ENCODE measurements around the gene KRT76. TPM values are rescaled to one million over a fixed set of nuclear protein-coding genes. Genes with fewer than 3 reads are reported as not detected.

Gene KRT76
- total RNA-seq, 2 experiments from 2014 or later: not detected

GRCh38 chr12:52742822-52743457, 34.2 kb downstream of the KRT76 start:
- no peaks in the 10 kb centered on the region for H3K36me3 Mint-ChIP-seq (ENCODE audit: low read depth)
- peaks cover 3% of the 10 kb centered on the region for H3K4me1 Mint-ChIP-seq (ENCODE audit: low read depth)
- intact Hi-C loops (cut with micrococcal nuclease): no loop called here
- H3K27ac Mint-ChIP-seq: no peak overlapping the region
- no peaks in the 10 kb centered on the region for H3K9me3 Mint-ChIP-seq
- CTCF ChIA-PET: interaction anchor here (0.7 kb wide), 1 partner anchor 161 kb away, joined by 3 read pairs; no protein-coding TSS in a partner anchor
- H3K4me3 Mint-ChIP-seq: no peak overlapping the region
- peaks cover 2% of the 10 kb centered on the region for H3K27me3 Mint-ChIP-seq (ENCODE audit: low read depth)
- DNase-seq: no peak

DNA sequence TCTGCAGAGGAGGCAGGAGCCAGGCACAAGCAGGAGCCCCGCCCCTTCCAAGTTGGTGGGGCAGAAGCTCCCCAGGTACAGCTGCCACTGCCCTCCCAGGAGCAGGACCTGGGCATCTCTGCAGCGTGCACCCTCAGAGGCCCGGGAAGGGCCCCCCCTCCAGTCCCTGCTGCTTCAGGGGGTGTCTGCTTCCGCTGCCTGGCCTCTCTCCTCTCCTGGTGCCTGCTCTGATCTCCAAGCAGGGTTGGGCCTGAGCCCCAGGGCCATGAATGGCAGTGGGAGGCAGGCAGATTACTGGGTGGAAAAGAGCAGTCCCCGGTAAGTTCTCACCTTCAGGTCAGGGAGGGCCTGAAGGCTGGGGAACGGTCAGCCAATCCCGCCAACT, 35.0 kb downstream of the KRT76 start:
- Mint-ChIP-seq H3K9me3 (no peaks in the 10 kb centered on the region), H3K27ac (no peak overlapping the region), H3K36me3 (ENCODE audit: low read depth) (no peaks in the 10 kb centered on the region), H3K27me3 (ENCODE audit: low read depth) (peaks cover 2% of the 10 kb centered on the region), H3K4me1 (ENCODE audit: low read depth) (peaks cover 3% of the 10 kb centered on the region), H3K4me3 (no peak overlapping the region)
- DNase-seq: no peak
- intact Hi-C loops (cut with micrococcal nuclease): no loop called here
- CTCF ChIA-PET: interaction anchor here (0.6 kb wide), 1 partner anchor 58 kb away, joined by 3 read pairs; no protein-coding TSS in a partner anchor

DNA sequence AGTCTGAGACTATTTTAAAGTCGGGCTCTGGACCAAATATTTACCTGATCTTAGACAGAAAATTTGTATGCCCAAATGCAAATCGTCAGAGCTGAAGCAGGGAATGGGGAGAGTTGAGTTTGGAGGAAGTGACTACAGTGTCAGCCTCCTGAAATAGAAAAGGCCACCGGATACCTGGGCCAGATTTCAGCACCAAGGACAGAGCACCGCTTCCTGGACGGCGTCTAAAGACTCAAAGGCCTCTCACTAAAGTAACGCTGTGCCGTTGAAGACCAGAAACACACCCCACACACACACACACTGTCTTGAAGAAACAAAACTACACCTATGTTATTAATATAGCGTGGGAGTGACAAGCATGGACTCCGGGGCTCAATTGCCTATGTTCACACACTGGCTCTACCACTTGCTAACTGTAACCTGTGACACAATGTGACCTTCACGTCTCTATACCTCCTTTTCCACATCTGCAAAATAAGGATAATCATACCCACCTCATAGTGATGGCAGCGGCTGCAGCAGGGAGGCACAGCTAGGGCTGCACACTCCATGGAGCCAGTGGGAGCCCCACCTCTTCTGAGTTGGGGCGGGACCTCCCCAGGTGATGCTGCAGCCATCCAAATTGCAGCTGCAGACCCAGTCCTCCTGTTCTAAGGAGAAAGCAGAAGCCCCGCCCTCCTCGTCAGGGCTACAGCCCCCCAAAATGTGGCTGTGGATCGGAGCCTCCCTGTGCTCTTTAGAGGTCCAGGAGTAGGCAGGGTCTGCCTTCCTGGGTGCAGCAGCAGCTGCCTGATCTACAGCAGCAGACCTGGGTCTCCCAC, 35.6 kb downstream of the KRT76 start:
- CTCF ChIA-PET: interaction anchor here (0.7 kb wide), 1 partner anchor 156 kb away, joined by 4 read pairs; no protein-coding TSS in a partner anchor
- peaks cover 2% of the 10 kb centered on the region for H3K27me3 Mint-ChIP-seq (ENCODE audit: low read depth)
- H3K4me3 Mint-ChIP-seq: no peak overlapping the region
- no peak overlapping the region for H3K27ac Mint-ChIP-seq
- no peaks in the 10 kb centered on the region for H3K9me3 Mint-ChIP-seq
- H3K4me1 Mint-ChIP-seq (ENCODE audit: low read depth): peaks cover 3% of the 10 kb centered on the region
- intact Hi-C loops (cut with micrococcal nuclease): no loop called here
- no peaks in the 10 kb centered on the region for H3K36me3 Mint-ChIP-seq (ENCODE audit: low read depth)
- peak; percentile 84 for DNase-seq

- Mint-ChIP-seq H3K36me3 (ENCODE audit: low read depth) (no peaks in the 10 kb centered on the region), H3K9me3 (no peaks in the 10 kb centered on the region), H3K4me1 (ENCODE audit: low read depth) (peaks cover 3% of the 10 kb centered on the region), H3K27me3 (ENCODE audit: low read depth) (peaks cover 2% of the 10 kb centered on the region), H3K27ac (no peak overlapping the region), H3K4me3 (no peak overlapping the region)
- intact Hi-C loops (cut with micrococcal nuclease): no loop called here
- CTCF ChIA-PET: interaction anchor here (0.6 to 0.7 kb wide), 2 partner anchors 130 to 139 kb away, joined by 4 read pairs; no protein-coding TSS in a partner anchor
- DNase-seq: no peak
Observed at GRCh38 chr12:52740584-52740983, 36.6 kb downstream of the KRT76 start.

- Mint-ChIP-seq H3K4me1 (ENCODE audit: low read depth) (peaks cover 3% of the 10 kb centered on the region), H3K4me3 (no peak overlapping the region), H3K27me3 (ENCODE audit: low read depth) (peaks cover 2% of the 10 kb centered on the region), H3K36me3 (ENCODE audit: low read depth) (no peaks in the 10 kb centered on the region), H3K27ac (no peak overlapping the region), H3K9me3 (no peaks in the 10 kb centered on the region)
- no peak for DNase-seq
- CTCF ChIA-PET: interaction anchor here (0.5 to 0.7 kb wide), 2 partner anchors 139 to 141 kb away, joined by 4 read pairs; no protein-coding TSS in a partner anchor
- intact Hi-C loops (cut with micrococcal nuclease): no loop called here
Observed at GRCh38 chr12:52739963-52740362, 37.2 kb downstream of the KRT76 start.

DNA sequence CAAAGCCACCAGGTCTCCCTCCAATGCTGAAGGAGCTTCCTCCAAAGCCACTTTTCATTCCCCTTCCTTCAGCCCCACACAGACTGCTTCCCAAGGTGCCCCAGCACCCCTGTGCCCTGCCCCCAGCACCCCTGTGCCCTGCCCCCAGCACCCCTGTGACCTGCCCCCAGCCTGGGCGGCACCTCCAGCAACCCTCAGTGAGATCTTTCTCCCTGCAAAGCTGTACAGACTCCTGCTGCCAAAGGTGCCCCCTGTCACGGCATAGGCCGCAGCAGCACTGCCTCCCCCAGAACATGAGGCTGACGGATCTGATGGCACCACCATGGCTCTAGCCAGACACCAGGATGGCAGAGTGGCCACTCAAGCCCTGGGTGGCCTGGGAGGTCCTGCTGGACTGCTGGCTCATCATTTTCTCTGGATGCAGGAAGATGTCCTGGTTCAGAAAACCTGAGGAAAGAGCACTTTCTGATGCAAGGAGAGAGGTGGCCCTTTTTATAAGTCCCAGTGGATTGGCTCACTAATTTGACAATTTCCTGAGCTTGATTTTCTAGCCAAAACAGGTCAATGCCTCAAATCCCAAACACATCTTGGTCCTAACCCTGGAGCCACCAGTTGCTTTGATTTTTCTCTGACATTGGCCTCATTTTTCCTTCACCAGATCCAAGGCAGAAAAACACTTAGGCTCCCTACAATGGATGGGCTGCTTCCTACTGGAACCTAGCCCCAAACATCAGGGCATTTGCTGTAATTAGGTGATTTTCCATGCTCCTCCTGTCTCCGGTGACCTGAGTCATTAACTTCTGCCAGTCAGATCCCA, 41.1 kb downstream of the KRT76 start:
- no peaks in the 10 kb centered on the region for H3K36me3 Mint-ChIP-seq (ENCODE audit: low read depth)

DNA sequence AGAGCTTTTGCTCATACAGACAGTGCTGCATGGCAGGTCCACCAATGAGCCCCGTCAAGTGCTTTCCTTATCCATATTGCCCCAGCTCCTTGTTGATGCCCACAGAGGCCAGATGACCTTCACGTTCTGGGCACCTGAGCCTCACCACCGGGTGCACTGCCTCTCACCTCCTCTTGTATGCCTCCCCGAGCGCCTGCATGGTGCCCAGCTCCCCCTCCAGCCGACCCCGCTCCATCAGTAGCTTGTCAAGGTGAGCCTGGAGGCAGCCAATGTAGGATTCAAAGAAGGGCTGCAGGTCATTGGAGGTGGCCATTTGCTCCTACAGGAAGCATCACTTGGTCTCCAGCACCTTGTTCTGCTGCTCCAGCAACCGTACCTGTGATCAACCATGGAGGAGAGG, 42.0 kb downstream of the KRT76 start:
- CTCF ChIA-PET: interaction anchor here (1.1 to 1.2 kb wide), 2 partner anchors 14 to 145 kb away, joined by 3 to 5 read pairs; no protein-coding TSS in a partner anchor
- peaks cover 2% of the 10 kb centered on the region for H3K27me3 Mint-ChIP-seq (ENCODE audit: low read depth)
- H3K4me1 Mint-ChIP-seq (ENCODE audit: low read depth): no peaks in the 10 kb centered on the region
- DNase-seq: no peak
- intact Hi-C loops (cut with micrococcal nuclease): no loop called here
- H3K4me3 Mint-ChIP-seq: no peak overlapping the region
- no peaks in the 10 kb centered on the region for H3K9me3 Mint-ChIP-seq
- no peaks in the 10 kb centered on the region for H3K36me3 Mint-ChIP-seq (ENCODE audit: low read depth)
- no peak overlapping the region for H3K27ac Mint-ChIP-seq

More for the DNA sequence above, 41.1 kb downstream of the KRT76 start:
- CTCF ChIA-PET: no interaction called here
- Mint-ChIP-seq H3K4me3 (no peak overlapping the region), H3K27ac (no peak overlapping the region), H3K9me3 (no peaks in the 10 kb centered on the region), H3K27me3 (ENCODE audit: low read depth) (peaks cover 2% of the 10 kb centered on the region), H3K4me1 (ENCODE audit: low read depth) (no peaks in the 10 kb centered on the region)
- intact Hi-C loops (cut with micrococcal nuclease): no loop called here
- no peak for DNase-seq

DNA sequence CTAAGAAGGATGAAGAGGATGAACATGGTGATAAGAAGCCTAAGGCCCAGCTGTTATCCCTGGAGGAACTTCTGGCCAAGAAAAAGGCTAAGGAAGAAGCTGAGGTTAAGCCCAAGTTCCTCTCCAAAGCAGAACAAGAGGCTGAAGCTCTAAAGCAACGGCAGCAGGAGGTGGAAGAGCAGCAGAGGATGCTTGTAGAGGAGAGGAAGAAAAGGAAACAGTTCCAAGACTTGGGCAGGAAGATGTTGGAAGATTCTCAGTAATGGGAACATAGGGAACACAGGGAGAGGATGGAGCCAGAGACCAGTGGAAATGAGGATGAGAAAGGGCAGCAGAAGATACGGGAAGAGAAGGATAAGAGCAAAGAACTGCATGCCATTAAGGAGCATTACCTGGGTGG, 46.4 kb downstream of the KRT76 start:
- Mint-ChIP-seq H3K4me3 (no peak overlapping the region), H3K36me3 (ENCODE audit: low read depth) (no peaks in the 10 kb centered on the region), H3K27ac (no peak overlapping the region), H3K9me3 (no peaks in the 10 kb centered on the region), H3K27me3 (ENCODE audit: low read depth) (no peaks in the 10 kb centered on the region), H3K4me1 (ENCODE audit: low read depth) (no peaks in the 10 kb centered on the region)
- intact Hi-C loops (cut with micrococcal nuclease): no loop called here
- no peak for DNase-seq
- CTCF ChIA-PET: no interaction called here

- Mint-ChIP-seq H3K9me3 (no peaks in the 10 kb centered on the region), H3K36me3 (ENCODE audit: low read depth) (no peaks in the 10 kb centered on the region), H3K4me3 (no peak overlapping the region), H3K27me3 (ENCODE audit: low read depth) (no peaks in the 10 kb centered on the region), H3K4me1 (ENCODE audit: low read depth) (no peaks in the 10 kb centered on the region), H3K27ac (no peak overlapping the region)
- CTCF ChIA-PET: no interaction called here
- intact Hi-C loops (cut with micrococcal nuclease): no loop called here
- DNase-seq: no peak
Observed at GRCh38 chr12:52730383-52730782, 46.8 kb downstream of the KRT76 start.

DNA sequence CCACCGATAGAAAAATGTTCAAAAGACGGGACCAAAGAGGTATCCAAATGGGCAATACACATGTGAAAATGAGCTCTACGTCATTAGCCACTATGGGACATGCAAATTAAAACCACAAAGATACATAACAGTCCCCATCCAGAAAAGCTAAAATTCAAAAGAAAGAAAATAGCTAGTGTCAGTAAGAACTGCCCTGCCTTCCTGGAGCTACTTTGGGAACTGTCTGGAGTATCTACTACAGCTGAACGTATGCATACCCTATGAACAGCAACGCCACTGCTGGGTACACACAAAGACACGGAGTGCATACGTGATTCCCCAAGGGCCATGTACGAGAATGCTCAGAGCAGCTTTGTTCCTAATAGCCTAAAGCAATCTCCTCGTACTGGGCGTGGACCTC, 48.0 kb downstream of the KRT76 start:
- Mint-ChIP-seq H3K27me3 (ENCODE audit: low read depth) (no peaks in the 10 kb centered on the region), H3K27ac (no peak overlapping the region), H3K36me3 (ENCODE audit: low read depth) (no peaks in the 10 kb centered on the region), H3K4me3 (no peak overlapping the region), H3K4me1 (ENCODE audit: low read depth) (no peaks in the 10 kb centered on the region), H3K9me3 (no peaks in the 10 kb centered on the region)
- intact Hi-C loops (cut with micrococcal nuclease): no loop called here
- DNase-seq: no peak
- CTCF ChIA-PET: interaction anchor here (0.7 to 1.5 kb wide), 3 partner anchors 141 to 241 kb away, joined by 3 read pairs; no protein-coding TSS in a partner anchor

GRCh38 chr12:52728374-52728773, 48.8 kb downstream of the KRT76 start:
- intact Hi-C loops (cut with micrococcal nuclease): no loop called here
- DNase-seq: no peak
- H3K4me3 Mint-ChIP-seq: no peak overlapping the region
- H3K9me3 Mint-ChIP-seq: no peaks in the 10 kb centered on the region
- H3K27ac Mint-ChIP-seq: no peak overlapping the region
- CTCF ChIA-PET: interaction anchor here (0.7 to 1.5 kb wide), 3 partner anchors 142 to 241 kb away, joined by 3 read pairs; no protein-coding TSS in a partner anchor
- H3K27me3 Mint-ChIP-seq (ENCODE audit: low read depth): no peaks in the 10 kb centered on the region
- no peaks in the 10 kb centered on the region for H3K36me3 Mint-ChIP-seq (ENCODE audit: low read depth)
- no peaks in the 10 kb centered on the region for H3K4me1 Mint-ChIP-seq (ENCODE audit: low read depth)

GRCh38 chr12:52727037-52727436, 50.1 kb downstream of the KRT76 start:
- intact Hi-C loops (cut with micrococcal nuclease): no loop called here
- CTCF ChIA-PET: interaction anchor here (0.6 to 0.9 kb wide), 2 partner anchors 13 to 153 kb away, joined by 3 read pairs; no protein-coding TSS in a partner anchor
- Mint-ChIP-seq H3K36me3 (ENCODE audit: low read depth) (no peaks in the 10 kb centered on the region), H3K27me3 (ENCODE audit: low read depth) (no peaks in the 10 kb centered on the region), H3K4me1 (ENCODE audit: low read depth) (no peaks in the 10 kb centered on the region), H3K4me3 (no peak overlapping the region), H3K9me3 (no peaks in the 10 kb centered on the region), H3K27ac (no peak overlapping the region)
- DNase-seq: no peak

All from activated naive CD4-positive, alpha-beta T cell treated with anti-CD3 and anti-CD28 coated beads for 36 hours (primary cell).